Inflammatory macrophage treated with lipopolysaccharide for 1 hour (primary cell): Measurements from ENCODE around the gene WDR48.
A peak's percentile ranks its signal among the peaks of the same experiment; 100 is the strongest.

Source experiments
- DNase-seq, 2 donors: peaks; one replicate each; pipeline ENCODE4 v3.0.0-alpha.2; 2020 to 2022

WDR48 gene

DNA sequence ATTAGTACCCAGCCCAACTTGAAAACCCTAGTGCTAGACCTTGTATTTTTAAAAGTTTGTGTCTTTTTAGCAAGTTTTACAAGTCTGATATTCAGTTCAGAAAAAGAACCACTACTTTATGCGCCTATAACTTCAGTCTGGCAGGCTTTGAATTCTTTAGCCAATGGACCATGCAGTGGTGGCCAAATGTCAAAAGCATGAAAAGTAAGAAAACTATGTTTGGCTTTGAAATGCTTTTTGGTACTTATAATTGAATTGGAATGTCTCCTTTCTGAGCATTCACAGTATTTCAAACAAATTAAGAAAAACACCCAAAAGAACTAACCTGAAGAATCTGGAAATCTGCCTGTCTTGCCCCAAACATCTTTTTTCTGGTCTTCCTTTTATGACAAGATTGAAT, 12.8 kb downstream of the WDR48 start:
- DNase-seq: no peak

GRCh38 chr3:39065197-39065596, 13.4 kb downstream of the WDR48 start:
- peak; percentile 44 to 58 for DNase-seq

DNA sequence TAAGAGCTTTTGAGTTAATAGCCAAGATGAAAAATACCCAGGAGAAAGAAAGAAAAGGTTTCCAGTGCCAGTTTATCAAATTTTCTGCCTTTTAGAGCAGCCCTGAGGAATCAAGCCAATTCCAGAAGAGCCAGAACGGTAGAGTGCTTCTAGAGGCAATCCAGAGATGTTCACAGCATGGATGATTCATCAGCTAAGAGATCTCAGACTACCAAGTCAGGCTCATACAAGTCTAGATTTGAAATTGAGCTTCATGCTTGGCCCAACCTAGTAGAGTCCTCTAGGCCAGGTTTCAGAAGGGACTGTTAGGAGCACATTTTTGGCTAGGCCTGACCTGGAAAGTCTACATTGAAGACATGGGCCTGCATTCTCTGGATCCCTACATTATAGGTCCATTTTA, 15.5 kb downstream of the WDR48 start:
- DNase-seq: no peak

GRCh38 chr3:39068556-39068955, 16.7 kb downstream of the WDR48 start:
- no peak for DNase-seq

- DNase-seq: no peak
These were observed 24.1 kb downstream of the WDR48 start for GRCh38 chr3:39075910-39076309.

DNA sequence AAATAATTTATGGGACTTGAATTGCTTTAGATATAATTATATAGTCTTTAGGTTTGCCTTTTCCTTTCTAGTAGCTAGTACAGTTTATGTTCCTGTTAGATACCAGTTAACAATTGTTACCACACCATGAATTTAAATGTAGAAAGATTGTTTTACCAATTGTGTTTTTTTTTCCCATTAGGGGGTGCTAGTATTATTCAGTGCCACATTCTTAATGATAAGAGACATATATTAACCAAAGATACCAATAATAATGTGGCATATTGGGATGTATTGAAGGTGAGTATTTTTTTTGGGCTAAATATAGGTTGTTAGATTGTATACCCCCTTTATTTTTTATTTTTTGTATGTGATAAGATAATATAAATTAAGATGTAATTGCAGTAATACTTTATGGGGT, 27.7 kb downstream of the WDR48 start:
- no peak for DNase-seq

GRCh38 chr3:39080026-39080425, 28.2 kb downstream of the WDR48 start:
- DNase-seq: no peak

DNA sequence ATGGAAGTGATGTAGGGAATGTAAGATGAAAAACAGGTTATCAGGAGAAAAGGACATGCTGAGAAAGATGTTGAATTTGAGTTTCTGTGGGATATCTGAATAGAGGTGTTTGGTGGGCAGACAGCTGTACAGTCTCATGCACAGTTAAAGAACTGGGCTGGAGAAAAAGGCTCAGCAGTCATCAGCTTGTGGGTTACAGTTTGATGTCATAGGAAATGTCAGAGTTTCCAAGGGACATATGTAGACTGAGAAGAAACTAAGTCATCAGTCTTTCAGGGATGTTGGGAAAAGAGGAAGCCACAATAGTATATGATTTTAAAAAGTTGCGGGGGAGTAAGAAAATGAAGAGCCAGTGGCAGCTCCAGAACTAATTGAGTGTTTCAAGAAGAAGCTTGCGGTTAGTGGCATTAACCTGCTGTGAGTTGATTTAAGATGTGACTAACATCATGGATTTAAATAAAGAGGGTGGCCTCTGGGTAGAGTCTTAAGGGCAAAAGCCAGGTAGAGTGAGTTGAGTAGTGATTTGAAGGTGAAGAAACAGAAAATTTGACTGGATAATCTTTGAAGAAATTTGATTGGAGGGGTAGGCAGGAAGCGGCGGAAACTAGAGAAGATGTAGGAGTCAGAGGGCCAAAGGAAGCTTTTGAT, 31.0 kb downstream of the WDR48 start:
- DNase-seq: peak; percentile 9 to 12

DNA sequence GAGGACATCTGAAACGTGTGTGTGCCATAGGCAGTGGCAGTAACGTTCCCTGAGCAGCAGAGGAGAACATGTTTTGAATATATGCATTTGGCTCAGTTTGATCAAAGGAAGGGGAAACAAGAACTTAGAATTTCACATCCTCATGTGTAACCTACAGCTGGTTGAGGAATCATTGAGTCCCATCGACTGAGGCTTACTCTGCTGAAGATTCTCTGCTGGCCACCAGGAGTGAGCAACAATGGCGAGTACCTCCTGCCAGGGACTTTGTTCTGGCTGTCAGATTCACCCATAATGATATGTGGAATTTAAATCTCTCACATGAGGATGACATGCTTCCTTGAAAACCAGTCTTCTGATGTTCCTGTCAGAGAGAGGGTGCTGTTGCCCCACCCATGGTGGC, 34.3 kb downstream of the WDR48 start:
- no peak for DNase-seq

- no peak for DNase-seq
These were observed 36.6 kb downstream of the WDR48 start for GRCh38 chr3:39088456-39088855.

DNA sequence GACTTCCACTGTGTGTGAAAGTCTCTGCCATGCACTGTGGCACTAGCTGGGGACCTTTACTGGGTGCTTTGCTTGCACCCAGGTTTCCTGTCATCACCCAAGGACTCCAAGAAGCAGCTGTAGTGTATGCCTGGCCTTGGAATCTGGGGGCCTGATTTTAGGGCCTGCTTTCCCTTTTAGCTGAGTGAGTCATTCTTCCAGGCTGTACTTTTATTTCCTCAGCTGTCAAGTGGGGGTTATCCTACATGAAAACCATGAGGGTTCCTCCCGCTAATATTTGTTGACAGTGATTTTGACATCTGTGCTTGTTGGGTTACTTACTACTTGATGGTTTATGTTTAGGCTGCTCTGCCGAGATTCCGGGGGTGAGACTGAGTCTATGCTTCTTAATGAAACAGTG, 37.1 kb downstream of the WDR48 start:
- DNase-seq: no peak

DNA sequence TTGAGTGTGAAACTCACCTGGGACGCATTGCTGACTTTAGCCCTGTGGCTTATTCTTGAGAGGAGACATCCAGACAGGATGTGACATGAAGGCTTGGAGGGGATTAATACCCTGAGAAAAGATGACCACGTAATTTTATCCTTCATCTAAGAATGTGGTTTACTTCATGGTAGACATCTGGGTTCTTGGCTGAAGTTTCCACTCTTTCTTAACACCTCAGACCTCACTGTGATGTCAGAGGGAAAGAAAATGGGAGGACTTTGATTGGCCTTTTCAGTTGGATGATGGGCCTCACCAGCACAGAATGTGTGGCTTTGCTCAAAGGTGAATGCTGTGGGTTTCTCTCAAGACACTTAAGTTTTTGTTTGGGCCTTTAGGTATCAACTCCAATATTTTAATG, 39.1 kb downstream of the WDR48 start:
- DNase-seq: peak; percentile 22 to 23

- DNase-seq: no peak
These were observed 43.2 kb downstream of the WDR48 start for GRCh38 chr3:39094851-39095677.

DNA sequence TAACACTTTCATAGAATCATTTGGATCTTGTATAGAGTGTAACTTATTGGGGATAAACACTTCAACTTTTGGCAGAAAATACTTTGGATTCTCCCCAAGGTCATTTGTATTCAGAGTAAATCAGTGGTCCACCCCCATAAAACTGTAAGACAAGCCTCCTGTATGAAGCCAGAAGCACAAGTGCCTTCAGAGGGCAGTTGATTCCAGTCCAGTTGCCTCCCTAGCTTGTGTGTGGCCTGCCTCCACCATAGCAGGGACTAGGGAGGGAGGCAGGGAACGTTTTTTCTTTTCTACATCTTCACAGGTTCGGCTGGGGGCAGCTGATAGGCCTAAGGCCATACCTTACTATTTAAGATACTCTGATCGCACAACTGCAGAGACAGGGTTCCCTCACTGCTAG, 44.0 kb downstream of the WDR48 start:
- DNase-seq: no peak

GRCh38 chr3:39096775-39097174, 45.0 kb downstream of the WDR48 start:
- no peak for DNase-seq

- DNase-seq: no peak
These were observed 46.1 kb downstream of the WDR48 start for GRCh38 chr3:39097716-39098472.

DNA sequence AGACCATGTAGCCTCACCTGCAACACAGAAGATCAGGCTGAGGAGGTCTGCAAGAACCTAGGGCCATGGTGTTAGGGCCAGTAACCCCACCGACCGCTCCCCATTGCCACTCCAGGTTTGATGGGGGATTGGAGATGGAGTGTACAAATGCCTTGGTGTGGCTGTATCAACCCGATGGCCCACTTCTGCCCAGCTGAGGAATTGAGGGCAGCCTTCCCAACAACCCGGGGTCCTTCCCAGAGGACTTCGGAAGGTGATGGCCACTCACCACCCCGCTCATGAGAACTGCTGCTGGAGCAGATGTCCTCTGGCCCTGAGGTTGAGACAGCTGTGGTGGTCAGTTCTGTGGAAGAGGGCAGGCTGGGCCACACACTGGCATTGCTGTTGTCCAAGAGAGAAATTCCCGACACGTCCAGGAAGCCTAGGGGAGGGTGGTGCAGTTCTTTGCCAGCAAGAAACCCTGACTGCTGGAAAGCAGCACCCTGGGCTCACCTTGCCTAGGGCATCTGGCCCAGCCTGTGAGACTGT, 46.7 kb downstream of the WDR48 start:
- no peak for DNase-seq

- DNase-seq: no peak
These were observed 47.4 kb downstream of the WDR48 start for GRCh38 chr3:39099242-39099641.

DNA sequence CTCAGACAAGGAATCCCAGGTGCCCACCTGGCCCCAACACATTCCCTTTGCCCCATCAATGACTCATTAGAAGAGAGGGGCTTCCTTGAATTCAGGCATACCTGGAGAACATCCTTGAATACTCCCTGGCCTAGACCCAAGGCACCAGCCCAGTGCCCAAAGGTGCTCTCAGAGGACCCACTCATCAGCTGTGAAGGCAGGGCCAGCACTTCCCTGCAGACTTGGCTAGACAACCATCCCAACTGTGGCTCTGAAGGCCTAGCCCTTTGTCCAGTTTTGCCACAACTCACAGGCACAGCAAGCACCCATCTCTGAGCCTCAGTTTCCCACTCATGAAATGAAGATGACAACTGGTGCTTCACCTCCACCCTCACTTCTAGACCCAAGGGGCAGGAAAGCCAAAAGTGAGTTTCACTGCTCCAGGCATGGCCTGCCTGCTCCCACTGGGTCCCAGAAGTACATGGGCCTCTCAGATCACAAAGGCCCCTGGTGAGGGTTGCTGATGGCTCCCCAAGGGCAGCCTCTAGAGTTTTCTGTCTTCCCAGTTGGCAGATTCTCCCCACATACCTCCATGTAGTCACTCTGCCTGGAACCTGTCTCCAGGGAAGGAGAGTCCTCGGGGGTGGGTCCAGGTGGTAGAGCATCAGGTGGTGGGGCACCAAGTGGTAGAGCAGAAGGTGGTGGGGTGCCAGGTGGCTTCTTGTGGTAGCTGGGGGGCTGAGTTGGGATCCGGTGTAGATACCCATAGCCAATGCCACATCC, 48.1 kb downstream of the WDR48 start:
- no peak for DNase-seq

- DNase-seq: no peak
These were observed 48.7 kb downstream of the WDR48 start for GRCh38 chr3:39100500-39100886.

GRCh38 chr3:39101022-39101689, 49.3 kb downstream of the WDR48 start:
- peak; percentile 27 to 57 for DNase-seq
